Activated T-helper 2 cell treated with anti-CD3 and anti-CD28 coated beads, Interferon-gamma antibody, Interleukin-2, Interleukin-4, amounts not matched to agents 10 μg/mL and 5 μg/mL and 100 μg/mL, durations not matched to agents 14 hours and 24 hours and 36 hours (primary cell): ENCODE measurements around the gene UGT1A1. TPM values are rescaled to one million over a fixed set of nuclear protein-coding genes. Genes with fewer than 3 reads are reported as not detected.
"Not testable (repeated sequence)": the region's sequence is repeated elsewhere in the genome, so short reads cannot be mapped to it uniquely, and the experiment has no call there.

ENCODE experiments used
- DNase-seq: peaks from one replicate; pipeline ENCODE4 v3.0.0; 2021; ENCODE audit warnings: low spot score
- H3K27ac Mint-ChIP-seq: one replicate; pipeline ENCODE4 v1.8.0; 2021; ENCODE audit warnings: mixed read lengths
- H3K27me3 Mint-ChIP-seq: one replicate; pipeline ENCODE4 v1.8.0; 2021; ENCODE audit warnings: low read depth, mixed read lengths
- H3K36me3 Mint-ChIP-seq: one replicate; pipeline ENCODE4 v1.8.0; 2021; ENCODE audit warnings: low read depth, mixed read lengths
- H3K4me1 Mint-ChIP-seq: one replicate; pipeline ENCODE4 v1.8.0; 2021; ENCODE audit warnings: low read depth, mixed read lengths
- H3K4me3 Mint-ChIP-seq: one replicate; pipeline ENCODE4 v1.8.0; 2021; ENCODE audit warnings: low read depth, mild to moderate bottlenecking, moderate library complexity, mixed read lengths
- H3K9me3 Mint-ChIP-seq: one replicate; pipeline ENCODE4 v1.8.0; 2021; ENCODE audit warnings: mixed read lengths
- intact Hi-C: fragments of 100-400 bp; cut with micrococcal nuclease; formaldehyde crosslinking; loops from one replicate; pipeline ENCODE4 v1.15.1; 2023
- total RNA-seq: library from RNA; stranded (reverse); gene quantifications from 2 replicates; pipeline ENCODE4 v1.2.3, GENCODE V29; 2022

UGT1A1 gene
- not detected in 2 replicates for total RNA-seq

DNA sequence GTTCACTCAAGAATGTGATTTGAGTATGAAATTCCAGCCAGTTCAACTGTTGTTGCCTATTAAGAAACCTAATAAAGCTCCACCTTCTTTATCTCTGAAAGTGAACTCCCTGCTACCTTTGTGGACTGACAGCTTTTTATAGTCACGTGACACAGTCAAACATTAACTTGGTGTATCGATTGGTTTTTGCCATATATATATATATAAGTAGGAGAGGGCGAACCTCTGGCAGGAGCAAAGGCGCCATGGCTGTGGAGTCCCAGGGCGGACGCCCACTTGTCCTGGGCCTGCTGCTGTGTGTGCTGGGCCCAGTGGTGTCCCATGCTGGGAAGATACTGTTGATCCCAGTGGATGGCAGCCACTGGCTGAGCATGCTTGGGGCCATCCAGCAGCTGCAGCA is at the start of gene UGT1A1:
Gene UGT1A1, plus strand, starts transcription at position 228 of the 400 bp plus-strand sequence. Its CDS starts 18 bp downstream, at position 246.
- Mint-ChIP-seq H3K36me3 (no peaks in the 10 kb centered on the region), H3K27me3 (peaks cover 6% of the 10 kb centered on the region), H3K4me1 (peaks cover 3% of the 10 kb centered on the region), H3K9me3 (no peaks in the 10 kb centered on the region), H3K27ac (no peak within 1 kb of the TSS), H3K4me3 (no peak within 1 kb of the TSS)
- no peak for DNase-seq
- intact Hi-C loops = no loop called here

DNA sequence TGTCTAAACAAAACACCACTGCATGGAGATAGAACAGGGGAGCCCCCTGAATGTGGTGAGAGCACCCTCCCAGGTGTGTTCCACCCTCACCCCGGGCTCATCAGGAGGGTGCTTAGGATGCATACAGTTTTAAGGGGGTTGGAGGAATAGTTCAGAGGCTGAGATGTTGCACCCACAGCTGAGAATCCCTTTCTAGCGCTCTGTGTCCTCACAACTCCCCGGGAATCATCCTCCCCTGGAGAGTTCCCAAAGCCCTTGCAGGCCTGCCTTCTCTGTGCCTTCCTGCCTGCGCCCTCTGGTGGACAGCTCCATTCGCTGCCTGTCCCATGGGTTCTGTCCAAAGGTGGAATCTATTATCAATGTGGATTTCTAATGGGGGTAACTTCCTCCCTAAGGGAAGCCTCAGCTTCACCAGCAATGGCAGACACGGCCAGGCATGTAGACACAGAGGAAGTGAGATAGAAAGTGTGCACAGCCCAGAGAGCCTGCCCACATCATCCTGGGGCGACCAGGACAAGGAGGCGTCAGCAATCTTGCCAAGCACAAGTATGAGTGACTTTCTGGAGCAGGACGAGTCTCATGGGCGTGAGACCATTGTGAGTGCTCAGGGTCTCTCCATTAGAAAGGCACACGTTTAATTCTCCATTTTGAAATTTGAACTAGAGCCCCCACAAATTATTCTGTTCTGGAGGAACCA is 48.6 kb upstream of the UGT1A1 start:
- H3K36me3 Mint-ChIP-seq = no peaks in the 10 kb centered on the region
- peaks cover 5% of the 10 kb centered on the region for H3K4me1 Mint-ChIP-seq
- H3K4me3 Mint-ChIP-seq = no peak overlapping the region
- peaks cover 18% of the 10 kb centered on the region for H3K27me3 Mint-ChIP-seq
- no peak overlapping the region for H3K27ac Mint-ChIP-seq
- intact Hi-C loops = no loop called here
- DNase-seq = peak; percentile 44
- H3K9me3 Mint-ChIP-seq = no peaks in the 10 kb centered on the region

DNA sequence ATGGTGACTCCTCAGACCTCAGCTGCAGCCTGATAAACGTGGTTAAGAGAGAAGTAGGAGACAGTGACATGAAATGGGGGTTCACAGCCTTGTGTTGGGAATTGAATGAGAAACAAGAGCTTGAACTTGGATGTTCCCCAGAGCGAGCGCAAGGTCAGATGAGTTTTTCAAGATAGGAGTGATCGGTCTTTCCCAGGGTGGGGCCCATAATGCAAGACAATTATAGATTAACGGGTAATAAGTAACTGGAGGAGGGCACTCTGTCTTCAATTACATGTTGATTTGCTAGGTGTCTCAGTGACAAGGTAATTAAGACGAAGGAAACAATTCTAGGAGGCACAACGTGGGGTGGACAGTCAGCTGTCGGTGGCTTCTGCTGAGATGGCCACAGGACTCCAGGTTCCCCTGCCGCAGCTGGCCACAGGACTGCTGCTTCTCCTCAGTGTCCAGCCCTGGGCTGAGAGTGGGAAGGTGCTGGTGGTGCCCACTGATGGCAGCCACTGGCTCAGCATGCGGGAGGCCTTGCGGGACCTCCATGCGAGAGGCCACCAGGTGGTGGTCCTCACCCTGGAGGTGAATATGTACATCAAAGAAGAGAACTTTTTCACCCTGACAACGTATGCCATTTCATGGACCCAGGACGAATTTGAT is 47.3 kb upstream of the UGT1A1 start, which contains the start of gene UGT1A5:
Gene UGT1A5, plus strand, starts transcription at position 297 of the 651 bp plus-strand sequence. Its CDS starts 85 bp downstream, at position 382.
- Mint-ChIP-seq H3K9me3 (no peaks in the 10 kb centered on the region), H3K4me1 (peaks cover 5% of the 10 kb centered on the region), H3K27ac (no peak within 1 kb of the TSS), H3K4me3 (no peak within 1 kb of the TSS), H3K27me3 (peaks cover 13% of the 10 kb centered on the region), H3K36me3 (no peaks in the 10 kb centered on the region)
- no peak for DNase-seq
- intact Hi-C loops = no loop called here

DNA sequence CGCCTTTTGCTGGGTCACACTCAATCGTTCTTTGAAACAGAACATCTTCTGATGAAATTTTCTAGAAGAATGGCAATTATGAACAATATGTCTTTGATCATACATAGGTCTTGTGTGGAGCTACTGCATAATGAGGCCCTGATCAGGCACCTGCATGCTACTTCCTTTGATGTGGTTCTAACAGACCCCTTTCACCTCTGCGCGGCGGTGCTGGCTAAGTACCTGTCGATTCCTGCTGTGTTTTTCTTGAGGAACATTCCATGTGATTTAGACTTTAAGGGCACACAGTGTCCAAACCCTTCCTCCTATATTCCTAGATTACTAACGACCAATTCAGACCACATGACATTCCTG is 46.8 kb upstream of the UGT1A1 start:
- Mint-ChIP-seq H3K27ac (no peak overlapping the region), H3K36me3 (no peaks in the 10 kb centered on the region), H3K9me3 (no peaks in the 10 kb centered on the region), H3K4me1 (peaks cover 5% of the 10 kb centered on the region), H3K4me3 (no peak overlapping the region), H3K27me3 (peaks cover 15% of the 10 kb centered on the region)
- no peak for DNase-seq
- intact Hi-C loops = no loop called here

DNA sequence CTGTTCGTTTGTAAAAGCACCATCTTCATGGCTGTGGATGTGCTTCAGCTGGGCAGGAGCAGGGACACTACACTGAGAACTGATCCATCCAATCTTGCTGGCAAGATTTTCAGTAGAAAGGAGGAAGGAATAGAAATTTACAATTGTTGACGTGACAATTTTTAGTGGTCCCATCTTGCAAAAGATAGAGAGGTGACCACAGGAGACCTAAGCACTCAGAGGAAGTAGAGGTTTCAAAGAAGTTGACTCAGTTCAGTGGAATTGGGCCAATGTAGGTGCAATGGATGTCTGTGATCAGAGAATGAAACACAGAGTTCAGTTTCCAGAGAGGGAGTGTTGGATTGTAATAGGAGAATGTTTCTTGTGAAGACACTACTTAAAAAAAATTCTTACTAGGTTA is 45.9 kb upstream of the UGT1A1 start:
- intact Hi-C loops = no loop called here
- peaks cover 14% of the 10 kb centered on the region for H3K27me3 Mint-ChIP-seq

DNA sequence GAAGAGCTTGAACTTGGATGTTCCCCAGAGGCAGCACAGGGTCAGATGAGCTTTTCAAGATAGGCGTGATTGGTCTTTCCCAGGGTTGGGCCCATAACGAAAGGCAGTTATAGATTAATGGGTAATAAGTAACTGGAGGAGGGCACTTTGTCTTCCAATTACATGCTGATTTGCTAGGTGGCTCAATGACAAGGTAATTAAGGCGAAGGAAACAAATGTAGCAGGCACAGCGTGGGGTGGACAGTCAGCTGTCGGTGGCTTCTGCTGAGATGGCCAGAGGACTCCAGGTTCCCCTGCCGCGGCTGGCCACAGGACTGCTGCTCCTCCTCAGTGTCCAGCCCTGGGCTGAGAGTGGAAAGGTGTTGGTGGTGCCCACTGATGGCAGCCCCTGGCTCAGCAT is 41.5 kb upstream of the UGT1A1 start, which contains the start of gene UGT1A4:
Gene UGT1A4, plus strand, starts transcription at position 185 of the 400 bp plus-strand sequence. Its CDS starts 85 bp downstream, at position 270.
- peaks cover 5% of the 10 kb centered on the region for H3K4me1 Mint-ChIP-seq
- intact Hi-C loops = no loop called here

More for the DNA sequence above, 45.9 kb upstream of the UGT1A1 start:
- H3K4me3 Mint-ChIP-seq = no peak overlapping the region
- no peak for DNase-seq
- H3K27ac Mint-ChIP-seq = no peak overlapping the region
- H3K36me3 Mint-ChIP-seq = no peaks in the 10 kb centered on the region
- peaks cover 5% of the 10 kb centered on the region for H3K4me1 Mint-ChIP-seq
- H3K9me3 Mint-ChIP-seq = no peaks in the 10 kb centered on the region

DNA sequence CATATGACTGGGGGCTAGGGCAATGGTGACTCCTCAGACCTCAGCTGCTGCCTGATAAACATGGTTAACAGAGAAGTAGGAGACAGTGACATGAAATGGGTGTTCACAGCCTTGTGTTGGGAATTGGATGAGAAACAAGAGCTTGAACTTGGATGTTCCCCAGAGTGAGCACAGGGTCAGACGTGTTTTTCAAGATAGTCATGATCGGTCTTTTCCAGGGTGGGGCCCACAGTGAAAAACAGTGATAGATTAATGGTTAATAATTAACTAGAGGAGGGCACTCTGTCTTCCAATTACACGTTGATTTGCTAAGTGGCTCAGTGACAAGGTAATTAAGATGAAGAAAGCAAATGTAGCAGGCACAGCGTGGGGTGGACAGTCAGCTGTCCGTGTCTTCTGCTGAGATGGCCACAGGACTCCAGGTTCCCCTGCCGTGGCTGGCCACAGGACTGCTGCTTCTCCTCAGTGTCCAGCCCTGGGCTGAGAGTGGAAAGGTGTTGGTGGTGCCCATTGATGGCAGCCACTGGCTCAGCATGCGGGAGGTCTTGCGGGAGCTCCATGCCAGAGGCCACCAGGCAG is 31.3 kb upstream of the UGT1A1 start, which contains the start of gene UGT1A3:
Gene UGT1A3, plus strand, starts transcription at position 320 of the 579 bp plus-strand sequence. Its CDS starts 85 bp downstream, at position 405.
- no peak for DNase-seq
- Mint-ChIP-seq H3K4me1 (no peaks in the 10 kb centered on the region), H3K27ac (no peak within 1 kb of the TSS), H3K36me3 (no peaks in the 10 kb centered on the region), H3K27me3 (peaks cover 9% of the 10 kb centered on the region), H3K4me3 (no peak within 1 kb of the TSS), H3K9me3 (no peaks in the 10 kb centered on the region)
- intact Hi-C loops = no loop called here

More for the DNA sequence above, 41.5 kb upstream of the UGT1A1 start, which contains the start of gene UGT1A4:
- Mint-ChIP-seq H3K9me3 (no peaks in the 10 kb centered on the region), H3K27ac (no peak within 1 kb of the TSS), H3K36me3 (no peaks in the 10 kb centered on the region), H3K27me3 (peaks cover 14% of the 10 kb centered on the region), H3K4me3 (no peak within 1 kb of the TSS)
- no peak for DNase-seq

DNA sequence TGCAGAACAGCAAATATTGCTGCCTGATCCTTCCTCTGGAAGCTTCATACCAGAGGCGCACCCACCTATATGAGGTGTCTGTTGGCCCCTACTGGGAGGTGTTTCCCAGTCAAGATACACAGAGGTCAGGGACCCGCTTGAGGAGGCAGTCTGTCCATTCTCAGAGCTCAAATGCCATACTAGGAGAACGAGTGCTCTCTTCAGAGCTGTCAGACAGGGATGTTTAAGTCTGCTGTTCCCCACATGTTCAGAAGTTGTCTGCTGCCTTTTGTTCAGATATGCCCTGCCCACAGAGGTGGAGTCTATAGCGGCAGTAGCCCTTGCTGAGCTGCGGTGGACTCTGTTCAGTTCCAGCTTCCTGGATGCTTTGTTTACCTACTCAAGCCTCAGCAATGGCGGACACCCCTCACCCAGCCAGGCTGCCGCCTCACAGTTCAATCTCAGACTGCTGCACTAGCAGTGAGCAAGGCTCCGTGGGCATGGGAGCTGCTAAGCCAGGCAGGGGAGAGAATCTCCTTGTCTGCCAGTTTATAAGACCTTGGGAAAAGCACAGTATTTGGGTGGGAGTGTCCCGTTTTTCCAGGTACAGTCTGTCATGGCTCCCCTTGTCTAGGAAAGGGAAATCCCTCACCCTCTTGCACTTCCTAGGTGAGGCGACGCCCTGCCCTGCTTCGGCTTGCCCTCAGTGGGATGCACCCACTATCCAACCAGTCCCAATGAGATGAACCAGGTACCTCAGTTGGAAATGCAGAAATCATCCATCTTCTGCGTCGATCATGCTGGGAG is 23.0 kb upstream of the UGT1A1 start:
- H3K9me3 Mint-ChIP-seq, H3K27ac Mint-ChIP-seq, H3K4me3 Mint-ChIP-seq, H3K36me3 Mint-ChIP-seq, DNase-seq, H3K4me1 Mint-ChIP-seq, intact Hi-C loops: not testable (repeated sequence)
- peaks cover 21% of the 10 kb centered on the region for H3K27me3 Mint-ChIP-seq

DNA sequence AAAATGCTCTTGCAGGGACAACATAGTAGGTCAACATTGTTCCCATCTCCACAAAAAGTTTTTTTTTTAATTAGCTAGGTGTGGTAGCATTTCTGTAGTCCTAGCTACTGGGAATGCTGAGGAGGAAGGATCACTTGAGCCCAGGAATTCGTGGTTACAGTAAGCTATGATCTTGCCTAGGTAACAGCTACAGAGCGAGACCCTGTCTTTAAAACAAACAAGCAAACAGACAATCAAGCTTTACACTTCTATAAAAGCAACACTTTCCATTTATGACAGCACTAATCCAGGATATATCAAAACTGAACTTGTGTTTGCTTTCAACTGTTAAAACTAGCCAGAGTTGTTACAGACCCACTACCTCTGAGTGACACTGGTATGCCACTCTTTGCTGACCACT is 19.2 kb upstream of the UGT1A1 start:
- H3K4me1 Mint-ChIP-seq = no peaks in the 10 kb centered on the region
- peaks cover 11% of the 10 kb centered on the region for H3K27me3 Mint-ChIP-seq
- intact Hi-C loops = no loop called here
- no peaks in the 10 kb centered on the region for H3K9me3 Mint-ChIP-seq
- H3K36me3 Mint-ChIP-seq = no peaks in the 10 kb centered on the region
- no peak for DNase-seq
- no peak overlapping the region for H3K4me3 Mint-ChIP-seq
- H3K27ac Mint-ChIP-seq = no peak overlapping the region

DNA sequence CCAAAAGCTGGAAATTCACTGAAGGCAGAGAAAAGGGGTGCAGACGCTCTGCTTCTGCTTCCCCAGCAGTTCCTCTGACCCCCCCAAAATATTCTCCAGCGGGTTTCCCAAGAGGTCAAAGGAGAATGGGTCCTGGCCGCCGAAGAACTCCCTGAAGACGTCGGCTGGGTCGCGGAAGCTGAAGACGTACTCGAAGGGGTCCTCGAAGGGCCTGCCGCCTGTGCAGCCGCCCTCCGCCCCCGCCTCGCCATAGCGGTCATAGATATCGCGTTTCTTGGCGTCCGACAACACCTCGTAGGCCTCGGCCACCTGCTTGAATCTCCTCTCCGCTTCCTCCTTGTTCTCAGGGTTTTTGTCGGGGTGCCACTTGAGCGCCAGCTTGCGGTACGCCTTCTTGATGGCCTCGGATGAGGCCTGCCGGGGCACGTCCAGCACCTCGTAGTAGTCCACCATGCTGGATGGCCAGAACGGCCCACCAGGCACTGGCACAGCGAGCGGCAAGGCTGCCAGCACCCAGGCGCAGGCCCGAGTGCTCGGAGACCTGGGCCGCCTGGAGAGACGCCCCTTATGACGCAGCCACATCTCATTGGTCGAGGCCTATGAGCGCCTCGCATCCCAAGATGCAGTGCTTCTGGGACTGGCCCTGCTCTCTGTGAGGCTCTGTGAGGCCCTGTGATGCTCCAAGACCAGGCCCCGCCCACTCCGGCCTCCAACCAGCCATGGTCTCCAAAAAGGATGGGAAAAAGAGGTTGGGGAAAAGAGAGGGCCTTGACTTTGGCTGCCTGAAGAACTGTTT is 16.4 kb upstream of the UGT1A1 start:
- Mint-ChIP-seq H3K36me3 (no peaks in the 10 kb centered on the region), H3K27me3 (peaks cover 6% of the 10 kb centered on the region), H3K9me3 (no peaks in the 10 kb centered on the region), H3K4me1 (no peaks in the 10 kb centered on the region), H3K4me3 (no peak overlapping the region), H3K27ac (no peak overlapping the region)
- no peak for DNase-seq
- intact Hi-C loops = no loop called here

DNA sequence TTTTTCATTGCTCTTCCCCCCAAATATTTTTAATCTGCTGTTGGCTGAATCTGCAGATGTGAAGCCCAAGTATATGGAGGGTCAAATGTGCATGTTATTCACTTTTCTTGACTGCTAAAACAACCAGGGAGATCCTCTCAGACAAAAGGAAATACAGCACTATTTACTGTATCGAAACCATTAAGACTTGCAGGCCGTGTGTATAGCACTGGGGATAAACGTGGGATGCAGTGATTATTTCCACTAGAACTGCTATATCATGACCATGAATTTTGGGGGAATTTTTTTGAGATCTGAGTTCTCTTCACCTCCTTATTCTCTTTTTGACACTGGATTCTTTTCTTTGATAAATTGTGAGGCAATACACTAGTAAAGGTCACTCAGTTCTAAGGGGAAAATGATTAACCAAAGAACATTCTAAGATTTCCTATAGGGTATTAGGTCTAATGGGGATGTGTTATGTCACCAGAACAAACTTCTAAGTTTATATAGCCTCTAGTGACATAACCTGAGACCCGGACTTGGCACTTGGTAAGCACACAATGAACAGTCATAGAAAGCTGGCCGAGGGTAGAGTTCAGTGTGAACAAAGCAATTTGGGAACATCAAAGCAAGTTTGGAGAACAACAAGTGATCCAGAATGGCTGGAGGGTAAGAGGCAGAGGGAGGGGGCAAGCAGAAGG is 14.9 kb upstream of the UGT1A1 start:
- no peaks in the 10 kb centered on the region for H3K4me1 Mint-ChIP-seq
- intact Hi-C loops = no loop called here
- peaks cover 8% of the 10 kb centered on the region for H3K9me3 Mint-ChIP-seq
- H3K4me3 Mint-ChIP-seq = no peak overlapping the region
- H3K27ac Mint-ChIP-seq = no peak overlapping the region
- no peaks in the 10 kb centered on the region for H3K36me3 Mint-ChIP-seq
- H3K27me3 Mint-ChIP-seq = peaks cover 6% of the 10 kb centered on the region
- DNase-seq = no peak
